NCI-H1092 treated with DMSO at 0.1 percent for 48 hours (cell line): Measurements from ENCODE around the gene POLD1.
"Not testable (repeated sequence)": the region's sequence is repeated elsewhere in the genome, so short reads cannot be mapped to it uniquely, and the experiment has no call there.

Source experiments
- DNase-seq: peaks from one replicate; lab custom pipeline; 2025; lab: John Stamatoyannopoulos, UW

POLD1 gene

DNA sequence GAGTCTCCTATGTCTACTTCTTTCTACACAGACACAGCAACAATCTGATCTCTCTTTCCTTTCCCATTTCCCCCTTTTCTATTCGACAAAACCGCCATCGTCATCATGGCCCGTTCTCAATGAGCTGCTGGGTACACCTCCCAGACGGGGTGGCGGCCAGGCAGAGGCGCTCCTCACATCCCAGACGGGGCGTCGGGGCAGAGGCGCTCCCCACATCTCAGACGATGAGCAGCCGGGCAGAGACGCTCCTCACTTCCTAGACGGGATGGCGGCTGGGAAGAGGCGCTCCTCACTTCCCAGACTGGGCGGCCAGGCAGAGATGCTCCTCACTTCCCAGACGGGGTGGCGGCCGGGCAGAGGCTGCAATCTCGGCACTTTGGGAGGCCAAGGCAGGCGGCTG lies 6.8 kb downstream of the POLD1 start:
- DNase-seq: not testable (repeated sequence)

DNA sequence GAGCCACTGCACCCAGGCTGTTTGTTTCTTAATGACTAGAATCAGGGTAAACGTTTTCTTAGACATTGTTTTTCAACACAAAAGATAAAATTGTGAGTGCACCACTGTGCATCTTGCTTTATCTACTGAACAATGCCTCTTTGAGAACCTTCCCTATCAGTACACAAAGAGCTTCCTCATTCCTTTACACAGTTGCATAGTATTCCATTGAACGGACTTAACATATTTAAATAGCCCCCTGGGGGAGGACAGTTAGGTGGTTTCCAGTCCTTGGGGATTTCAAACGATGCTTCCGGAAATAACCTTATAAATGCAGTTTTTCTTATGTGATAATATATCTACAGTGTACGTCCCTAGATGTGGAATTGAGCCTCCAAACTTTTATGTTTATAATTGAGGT lies 8.6 kb downstream of the POLD1 start:
- no peak for DNase-seq

DNA sequence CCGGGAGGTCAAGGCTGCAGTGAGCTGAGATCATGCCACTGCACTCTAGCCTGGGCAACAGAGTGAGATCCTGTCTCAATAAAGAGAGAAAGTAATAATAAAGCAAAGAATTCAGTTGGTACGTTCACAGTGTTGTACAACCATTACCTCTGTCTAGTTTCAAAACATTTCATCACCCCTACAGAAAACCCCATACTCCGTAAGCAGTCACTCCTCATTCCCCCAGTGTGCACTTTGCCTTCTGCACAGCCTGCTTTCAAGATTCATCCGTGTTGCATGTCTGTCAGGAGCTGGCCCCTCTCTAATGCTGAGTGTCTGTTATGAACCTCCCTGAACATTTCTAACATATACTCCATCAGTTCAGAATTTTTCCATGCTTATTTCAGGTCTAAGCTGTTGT lies 9.4 kb downstream of the POLD1 start:
- no peak for DNase-seq

DNA sequence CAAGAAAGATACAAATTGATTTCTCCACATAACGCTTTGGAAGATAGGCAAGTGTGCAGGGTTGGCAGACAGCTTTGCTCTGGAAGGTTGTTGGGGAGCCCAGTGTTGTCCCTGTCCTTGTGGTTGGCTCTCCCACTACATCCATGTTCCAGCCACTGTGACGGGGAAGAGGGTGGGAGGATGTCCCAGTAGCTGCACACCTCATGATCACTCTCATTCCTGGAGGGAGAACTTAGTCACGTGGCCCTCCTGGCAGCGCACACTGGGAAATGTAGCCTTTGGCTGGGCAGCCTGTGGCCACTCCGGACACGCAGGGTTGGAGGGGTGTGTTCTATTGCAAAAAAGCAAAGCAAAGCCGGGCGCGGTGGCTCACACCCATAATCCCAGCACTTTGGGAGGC lies 9.9 kb downstream of the POLD1 start:
- no peak for DNase-seq

DNA sequence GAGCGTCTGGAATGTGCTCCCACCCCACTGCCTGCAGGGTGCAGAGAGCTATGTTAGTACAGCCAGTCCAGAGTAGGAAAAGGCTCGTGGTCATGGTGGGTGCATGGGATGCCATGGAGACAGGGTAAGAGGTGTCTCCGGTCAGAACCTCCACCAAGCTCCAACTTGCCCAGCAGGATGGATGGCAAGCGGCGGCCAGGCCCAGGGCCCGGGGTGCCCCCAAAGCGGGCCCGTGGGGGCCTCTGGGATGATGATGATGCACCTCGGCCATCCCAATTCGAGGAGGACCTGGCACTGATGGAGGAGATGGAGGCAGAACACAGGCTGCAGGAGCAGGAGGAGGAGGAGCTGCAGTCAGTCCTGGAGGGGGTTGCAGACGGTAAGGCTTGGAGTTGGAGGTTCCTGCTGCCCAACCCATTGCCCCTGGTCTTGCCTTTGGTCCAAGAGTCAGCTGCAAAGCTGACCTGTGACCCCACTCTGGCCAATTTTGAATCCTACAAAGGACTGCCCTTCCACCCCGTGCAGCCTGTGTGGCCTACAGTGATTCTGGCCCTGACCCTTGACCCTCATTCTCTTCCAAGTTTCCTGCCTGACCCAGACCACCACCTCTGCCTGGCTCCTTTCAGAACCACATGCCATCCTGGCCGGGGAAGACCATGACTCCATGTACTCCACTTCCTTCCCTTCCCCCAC lies 14.7 kb downstream of the POLD1 start:
- no peak for DNase-seq

DNA sequence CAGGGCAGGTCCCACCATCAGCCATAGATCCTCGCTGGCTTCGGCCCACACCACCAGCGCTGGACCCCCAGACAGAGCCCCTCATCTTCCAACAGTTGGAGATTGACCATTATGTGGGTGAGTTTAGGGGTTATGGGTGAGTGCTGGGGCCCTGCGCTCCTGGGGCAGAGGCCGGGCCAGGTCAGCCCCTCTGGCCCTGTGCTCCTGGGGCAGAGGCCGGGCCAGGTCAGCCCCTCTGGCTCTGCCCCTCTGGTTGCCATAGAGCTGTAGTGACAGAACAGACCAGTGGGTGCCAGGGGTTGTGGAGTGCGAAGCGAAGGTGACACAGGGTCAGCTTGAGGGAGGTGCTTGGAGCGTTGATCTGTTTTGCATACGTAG lies 15.2 kb downstream of the POLD1 start:
- DNase-seq: no peak

DNA sequence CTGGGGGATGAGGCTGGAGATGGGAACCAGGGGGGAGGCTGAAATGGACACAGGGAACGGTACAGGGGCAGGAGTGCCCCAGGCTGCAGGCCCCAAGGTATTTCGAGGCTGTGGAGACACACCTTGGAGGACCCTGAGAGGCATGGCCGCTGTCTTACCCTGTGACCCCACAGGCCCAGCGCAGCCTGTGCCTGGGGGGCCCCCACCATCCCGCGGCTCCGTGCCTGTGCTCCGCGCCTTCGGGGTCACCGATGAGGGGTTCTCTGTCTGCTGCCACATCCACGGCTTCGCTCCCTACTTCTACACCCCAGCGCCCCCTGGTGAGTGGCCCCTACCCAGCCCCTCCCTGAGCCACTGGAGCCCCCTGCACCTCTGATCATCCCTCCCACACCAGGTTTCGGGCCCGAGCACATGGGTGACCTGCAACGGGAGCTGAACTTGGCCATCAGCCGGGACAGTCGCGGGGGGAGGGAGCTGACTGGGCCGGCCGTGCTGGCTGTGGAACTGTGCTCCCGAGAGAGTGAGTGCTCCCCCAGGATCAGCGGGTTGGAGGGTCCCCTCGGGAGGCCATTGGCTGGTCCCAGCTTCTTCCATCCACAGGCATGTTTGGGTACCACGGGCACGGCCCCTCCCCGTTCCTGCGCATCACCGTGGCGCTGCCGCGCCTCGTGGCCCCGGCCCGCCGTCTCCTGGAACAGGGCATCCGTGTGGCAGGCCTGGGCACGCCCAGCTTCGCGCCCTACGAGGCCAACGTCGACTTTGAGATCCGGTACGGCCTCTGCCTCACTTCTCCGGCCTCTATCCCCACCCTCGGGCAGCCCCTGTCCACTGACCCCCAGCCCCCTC lies 17.7 kb downstream of the POLD1 start:
- no peak for DNase-seq

DNA sequence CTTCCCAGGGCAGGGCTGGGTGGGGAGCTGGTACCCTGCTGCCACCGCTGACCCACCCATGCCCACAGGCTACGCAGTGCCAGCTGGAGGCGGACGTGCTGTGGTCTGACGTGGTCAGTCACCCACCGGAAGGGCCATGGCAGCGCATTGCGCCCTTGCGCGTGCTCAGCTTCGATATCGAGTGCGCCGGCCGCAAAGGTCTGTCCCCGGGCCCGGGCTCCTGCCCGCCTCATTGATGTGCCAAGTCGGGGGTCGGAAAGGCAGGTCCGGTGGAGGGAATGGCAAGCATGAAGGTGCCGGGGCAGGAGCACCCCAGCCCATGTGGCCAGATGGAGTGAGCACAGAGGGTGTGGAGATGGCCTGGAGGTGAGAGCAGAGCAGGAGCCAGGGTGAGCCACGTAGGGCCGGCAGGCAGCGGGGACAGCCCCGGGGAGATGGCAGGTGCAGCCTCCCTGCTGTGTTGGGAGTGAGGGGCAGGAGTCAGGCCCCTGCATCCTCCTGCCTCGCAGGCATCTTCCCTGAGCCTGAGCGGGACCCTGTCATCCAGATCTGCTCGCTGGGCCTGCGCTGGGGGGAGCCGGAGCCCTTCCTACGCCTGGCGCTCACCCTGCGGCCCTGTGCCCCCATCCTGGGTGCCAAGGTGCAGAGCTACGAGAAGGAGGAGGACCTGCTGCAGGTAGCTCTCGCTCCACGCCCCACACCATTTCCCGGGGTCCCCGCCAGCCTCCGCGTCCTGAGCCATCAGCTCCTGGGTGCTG lies 18.6 kb downstream of the POLD1 start:
- DNase-seq: no peak

DNA sequence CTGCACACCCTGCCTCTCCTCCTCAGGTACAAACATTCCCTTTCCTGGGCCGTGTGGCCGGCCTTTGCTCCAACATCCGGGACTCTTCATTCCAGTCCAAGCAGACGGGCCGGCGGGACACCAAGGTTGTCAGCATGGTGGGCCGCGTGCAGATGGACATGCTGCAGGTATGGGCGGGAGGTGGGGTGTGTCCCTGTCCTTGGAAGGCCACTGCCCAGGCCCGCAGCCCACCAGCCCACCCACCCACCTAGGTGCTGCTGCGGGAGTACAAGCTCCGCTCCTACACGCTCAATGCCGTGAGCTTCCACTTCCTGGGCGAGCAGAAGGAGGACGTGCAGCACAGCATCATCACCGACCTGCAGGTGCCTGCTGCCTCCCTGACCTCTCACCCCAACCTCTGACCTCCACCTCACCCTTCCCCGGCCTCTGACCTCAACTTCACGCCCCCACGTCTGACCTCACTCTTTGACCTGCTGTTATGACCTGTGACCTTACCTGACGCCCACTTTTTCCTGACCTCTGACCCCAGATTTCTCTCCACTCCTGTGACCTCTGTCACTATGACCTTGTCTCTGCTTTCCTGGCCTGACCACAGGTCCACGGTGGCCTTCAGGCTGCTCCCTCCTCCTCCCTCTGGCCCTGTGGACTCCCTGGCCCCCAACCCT lies 22.1 kb downstream of the POLD1 start:
- no peak for DNase-seq

DNA sequence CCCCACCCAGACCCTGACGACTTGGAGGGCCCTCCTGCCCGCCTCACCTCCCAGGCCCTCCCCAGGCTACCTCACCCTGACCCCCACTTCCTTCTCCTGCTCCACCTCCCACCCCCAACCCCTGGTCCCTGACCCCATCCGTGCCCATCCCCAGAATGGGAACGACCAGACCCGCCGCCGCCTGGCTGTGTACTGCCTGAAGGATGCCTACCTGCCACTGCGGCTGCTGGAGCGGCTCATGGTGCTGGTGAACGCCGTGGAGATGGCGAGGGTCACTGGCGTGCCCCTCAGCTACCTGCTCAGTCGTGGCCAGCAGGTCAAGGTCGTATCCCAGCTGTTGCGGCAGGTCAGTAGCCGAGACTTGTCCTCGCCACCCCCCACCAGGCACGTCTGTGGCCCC lies 22.7 kb downstream of the POLD1 start:
- no peak for DNase-seq

DNA sequence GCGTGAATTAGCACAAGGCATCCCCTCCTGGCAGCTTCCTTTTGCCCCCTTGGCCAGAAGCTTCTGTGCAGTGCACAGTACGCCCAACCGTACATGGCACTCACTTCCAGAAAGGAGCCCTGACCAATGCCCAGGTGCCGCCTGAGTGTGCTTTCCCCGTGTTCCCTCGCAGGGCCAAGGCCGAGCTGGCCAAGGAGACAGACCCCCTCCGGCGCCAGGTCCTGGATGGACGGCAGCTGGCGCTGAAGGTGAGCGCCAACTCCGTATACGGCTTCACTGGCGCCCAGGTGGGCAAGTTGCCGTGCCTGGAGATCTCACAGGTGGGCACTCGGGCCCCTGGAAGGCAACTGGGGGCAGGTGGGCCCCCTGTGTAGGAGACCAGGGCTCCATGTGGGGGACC lies 25.2 kb downstream of the POLD1 start:
- no peak for DNase-seq

DNA sequence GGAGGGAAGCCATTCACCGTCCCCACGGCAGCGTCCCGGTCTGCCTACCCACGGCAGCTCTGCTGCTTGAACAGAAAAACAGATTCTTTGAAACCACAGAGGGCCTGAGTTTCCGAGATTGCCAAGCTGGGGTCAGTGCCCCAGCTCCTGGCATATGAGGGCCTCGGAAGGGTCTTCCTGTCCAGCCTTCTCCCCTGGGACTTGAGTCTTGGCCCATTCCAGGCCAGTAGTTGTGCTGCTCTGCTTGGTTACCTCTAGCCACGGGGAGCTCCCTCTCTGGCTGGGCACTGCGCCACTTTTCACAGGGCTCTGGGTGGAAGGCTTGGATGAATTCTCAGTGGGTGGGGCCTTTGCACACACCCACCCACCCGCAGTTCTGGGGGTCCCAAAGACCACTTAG lies 26.0 kb downstream of the POLD1 start:
- no peak for DNase-seq

DNA sequence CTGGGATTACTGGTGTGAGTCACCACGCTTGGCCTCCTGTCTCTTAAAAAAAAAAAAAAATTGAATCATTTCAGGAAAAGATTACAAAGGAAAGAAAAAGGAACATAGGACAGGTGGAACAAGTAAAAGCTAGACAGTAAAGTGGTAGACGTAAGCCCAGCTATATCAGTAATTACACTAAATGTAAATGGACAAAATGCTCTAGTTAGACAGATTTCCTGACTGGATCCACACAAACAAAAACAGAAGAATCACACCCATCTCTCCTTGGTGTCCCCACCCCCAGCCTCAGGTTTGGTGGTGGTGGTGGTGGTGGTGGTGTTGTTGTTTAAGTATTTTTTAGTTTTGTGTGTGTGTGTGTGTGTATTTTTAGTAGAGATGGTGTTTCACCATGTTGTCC lies 28.3 kb downstream of the POLD1 start:
- DNase-seq: no peak

DNA sequence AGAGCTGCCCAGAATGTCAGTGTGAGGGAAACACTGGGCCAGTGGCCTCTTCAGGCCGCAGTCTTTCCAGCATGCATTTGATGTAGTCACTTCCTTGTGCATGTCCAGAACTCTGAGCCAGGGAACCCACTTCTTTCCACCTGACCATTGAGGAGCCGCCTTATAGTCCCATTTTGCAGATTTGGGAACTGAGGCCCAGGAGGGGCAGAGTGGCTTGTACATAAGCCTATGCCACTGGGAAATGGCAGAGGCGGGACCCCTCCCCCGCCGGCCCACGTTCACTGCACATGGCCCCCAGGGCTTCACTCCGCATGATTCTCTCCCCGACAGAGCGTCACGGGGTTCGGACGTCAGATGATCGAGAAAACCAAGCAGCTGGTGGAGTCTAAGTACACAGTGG lies 28.9 kb downstream of the POLD1 start:
- no peak for DNase-seq

DNA sequence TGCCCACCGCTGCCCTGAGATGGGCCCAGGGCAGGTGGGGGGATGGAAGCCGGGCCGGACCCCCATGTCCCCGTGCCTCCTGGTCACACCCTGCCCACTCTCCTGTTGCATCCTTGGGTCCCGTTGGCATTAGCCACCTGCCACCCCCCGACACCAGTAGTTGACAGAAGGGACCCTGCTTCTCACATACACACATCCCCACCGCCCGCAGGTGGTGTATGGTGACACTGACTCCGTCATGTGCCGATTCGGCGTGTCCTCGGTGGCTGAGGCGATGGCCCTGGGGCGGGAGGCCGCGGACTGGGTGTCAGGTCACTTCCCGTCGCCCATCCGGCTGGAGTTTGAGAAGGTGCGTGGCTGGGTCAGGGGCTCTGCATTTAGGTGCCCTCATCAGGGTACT lies 29.4 kb downstream of the POLD1 start:
- DNase-seq: no peak

DNA sequence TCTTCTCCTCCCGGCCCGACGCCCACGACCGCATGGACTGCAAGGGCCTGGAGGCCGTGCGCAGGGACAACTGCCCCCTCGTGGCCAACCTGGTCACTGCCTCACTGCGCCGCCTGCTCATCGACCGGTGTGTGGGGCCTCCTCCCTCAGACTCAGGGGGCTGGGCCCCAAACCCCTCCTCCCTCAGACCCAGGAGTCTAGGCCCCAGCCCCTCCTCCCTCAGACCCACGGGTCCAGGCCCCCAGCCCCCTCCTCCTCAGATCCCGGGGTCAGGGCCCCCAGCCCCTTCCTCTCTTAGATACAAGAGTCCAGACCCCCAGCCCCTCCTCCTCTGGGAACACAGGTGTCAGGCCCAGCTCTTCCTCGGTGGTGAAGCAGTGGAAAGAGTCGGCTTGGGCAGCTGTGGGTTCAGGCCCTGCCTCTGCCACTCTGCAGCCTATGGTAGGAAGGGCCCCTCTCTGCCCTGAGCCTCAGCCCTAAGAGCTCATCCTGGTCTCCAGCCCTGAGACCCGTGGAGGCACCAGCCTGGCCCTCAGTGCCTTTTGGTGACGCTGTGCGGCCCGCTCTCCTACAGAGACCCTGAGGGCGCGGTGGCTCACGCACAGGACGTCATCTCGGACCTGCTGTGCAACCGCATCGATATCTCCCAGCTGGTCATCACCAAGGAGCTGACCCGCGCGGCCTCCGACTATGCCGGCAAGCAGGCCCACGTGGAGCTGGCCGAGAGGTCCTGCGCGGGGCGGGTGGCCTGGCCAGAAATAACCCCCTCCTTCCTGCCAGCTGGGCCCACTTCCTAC lies 30.9 kb downstream of the POLD1 start:
- DNase-seq: no peak

DNA sequence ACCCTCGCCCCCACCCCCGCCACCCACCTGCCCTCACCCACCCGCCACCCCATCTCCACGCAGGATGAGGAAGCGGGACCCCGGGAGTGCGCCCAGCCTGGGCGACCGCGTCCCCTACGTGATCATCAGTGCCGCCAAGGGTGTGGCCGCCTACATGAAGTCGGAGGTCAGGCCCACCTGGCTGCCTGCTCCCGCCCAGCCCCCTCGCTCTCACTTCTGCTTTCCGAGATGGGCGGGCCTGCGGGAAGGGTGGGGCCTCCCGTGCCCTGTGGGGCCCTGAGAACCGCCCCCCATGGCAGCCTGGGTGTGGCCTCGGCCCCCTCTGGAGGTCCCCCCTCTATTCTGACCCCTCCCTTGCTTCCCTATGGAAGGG lies 31.5 kb downstream of the POLD1 start:
- no peak for DNase-seq

DNA sequence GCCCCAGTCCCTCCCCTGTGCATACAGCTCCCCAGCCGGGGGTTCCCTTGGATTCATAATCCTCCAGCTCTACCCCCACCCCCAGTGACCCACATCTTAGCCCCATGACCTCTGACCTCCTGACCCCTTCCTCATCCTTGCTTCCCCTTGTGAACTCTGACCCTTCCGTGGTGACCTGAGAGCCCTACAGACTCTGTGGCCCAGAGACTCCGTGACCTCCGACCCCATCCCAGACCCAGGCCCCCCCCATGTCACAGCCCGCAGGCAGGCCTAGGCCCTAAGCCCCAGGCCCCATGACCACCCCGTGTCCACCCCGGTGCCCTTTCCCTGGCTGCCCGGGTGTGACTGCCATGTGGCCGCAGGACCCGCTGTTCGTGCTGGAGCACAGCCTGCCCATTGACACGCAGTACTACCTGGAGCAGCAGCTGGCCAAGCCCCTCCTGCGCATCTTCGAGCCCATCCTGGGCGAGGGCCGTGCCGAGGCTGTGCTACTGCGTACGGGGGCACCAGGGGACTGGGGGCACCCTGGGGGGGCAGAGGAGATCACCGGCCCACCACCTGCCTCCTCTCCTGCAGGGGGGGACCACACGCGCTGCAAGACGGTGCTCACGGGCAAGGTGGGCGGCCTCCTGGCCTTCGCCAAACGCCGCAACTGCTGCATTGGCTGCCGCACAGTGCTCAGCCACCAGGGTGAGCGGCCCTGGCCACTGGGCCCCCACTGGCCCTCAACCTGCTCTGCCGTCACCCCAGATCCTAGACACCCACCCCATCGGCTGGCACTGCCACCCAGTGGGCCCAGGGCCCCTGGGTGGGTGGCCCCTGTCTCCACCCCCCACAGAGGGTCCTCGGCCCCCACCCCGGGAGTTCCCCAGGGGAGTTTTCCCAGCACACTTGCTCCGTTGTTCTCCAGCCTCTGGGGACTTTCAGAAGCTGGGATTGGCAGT lies 32.2 kb downstream of the POLD1 start:
- DNase-seq: no peak

DNA sequence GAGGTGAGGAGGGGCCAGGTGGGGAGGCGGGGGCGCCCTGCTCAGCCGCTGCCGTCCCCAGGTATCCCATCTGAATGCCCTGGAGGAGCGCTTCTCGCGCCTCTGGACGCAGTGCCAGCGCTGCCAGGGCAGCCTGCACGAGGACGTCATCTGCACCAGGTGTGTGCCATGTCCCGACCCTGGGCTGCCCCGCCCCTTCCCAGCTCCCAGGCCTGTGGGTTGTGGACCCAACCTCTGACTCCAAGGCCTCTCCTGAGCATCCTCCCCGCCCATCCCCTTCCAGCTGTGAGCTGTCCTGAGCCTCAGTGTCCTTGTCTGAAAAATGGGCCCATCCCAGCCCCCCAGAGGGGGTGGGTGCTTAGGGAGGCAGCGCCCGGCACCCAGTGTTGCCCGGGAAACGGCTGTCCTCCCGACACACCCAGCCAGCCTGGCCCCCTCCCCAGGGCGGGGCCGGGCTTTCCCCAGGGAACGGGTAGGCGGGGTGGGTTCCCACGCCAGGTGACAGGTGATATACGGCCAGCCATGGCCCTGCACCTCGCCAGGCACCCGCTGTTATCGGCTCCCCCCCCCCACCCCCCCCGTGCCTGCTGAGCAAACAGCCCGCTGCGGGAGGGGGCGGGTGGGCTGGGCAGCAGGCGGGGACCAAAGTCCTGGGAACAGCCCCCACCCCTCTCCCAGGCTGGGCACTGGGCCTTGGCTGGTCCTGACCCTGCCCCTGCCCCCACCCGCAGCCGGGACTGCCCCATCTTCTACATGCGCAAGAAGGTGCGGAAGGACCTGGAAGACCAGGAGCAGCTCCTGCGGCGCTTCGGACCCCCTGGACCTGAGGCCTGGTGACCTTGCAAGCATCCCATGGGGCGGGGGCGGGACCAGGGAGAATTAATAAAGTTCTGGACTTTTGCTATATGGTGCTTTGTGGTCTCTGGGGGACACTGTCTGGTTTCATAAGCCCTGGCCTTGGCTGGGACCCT lies 33.2 kb downstream of the POLD1 start:
- DNase-seq: no peak
